SJSA1 (cell line): Measurements from ENCODE around the gene REXO1. TPM values are rescaled to one million over a fixed set of nuclear protein-coding genes. Genes with fewer than 3 reads are reported as not detected.

Experiments
- DNase-seq, 2 experiments: peaks; one replicate each; pipeline ENCODE4 v3.0.0-alpha.2; 2015 to 2020; ENCODE audit warnings: low spot score in 2 of 2, low read depth in 1 of 2
- H3K27ac ChIP-seq: fragments of 250-450 bp; sonication (Bioruptor Pico); 2 replicates; pipeline ENCODE4 v1.5.1; 2020; ENCODE audit warnings: mild to moderate bottlenecking, moderate library complexity
- H3K27me3 ChIP-seq: fragments of 250-450 bp; sonication (Bioruptor Pico); replicated peaks from 2 replicates; pipeline ENCODE4 v1.5.1; 2020; ENCODE audit warnings: mild to moderate bottlenecking, moderate library complexity
- H3K36me3 ChIP-seq: fragments of 250-450 bp; sonication (Bioruptor Pico); 2 replicates; pipeline ENCODE4 v1.5.1; 2020; ENCODE audit warnings: mild to moderate bottlenecking
- H3K4me1 ChIP-seq: fragments of 250-450 bp; sonication (Bioruptor Pico); replicated peaks from 2 replicates; pipeline ENCODE4 v1.6.1; 2021; ENCODE audit warnings: mild to moderate bottlenecking
- H3K4me3 ChIP-seq: fragments of 250-450 bp; sonication (Bioruptor Pico); 2 replicates; pipeline ENCODE4 v1.5.1; 2020; ENCODE audit warnings: mild to moderate bottlenecking
- H3K9me3 ChIP-seq: fragments of 250-450 bp; sonication (Bioruptor Pico); replicated peaks from 2 replicates; pipeline ENCODE4 v1.5.1; 2020; ENCODE audit warnings: mild to moderate bottlenecking
- total RNA-seq: library from RNA; depleted of rRNA; stranded (reverse); fragments of >200 nt; shearing (Covaris generic); gene quantifications from 2 replicates; pipeline ENCODE4 v1.2.3, GENCODE V29; 2014

REXO1 gene
- total RNA-seq, 1 experiment from 2014 or later = 14.1 TPM

DNA sequence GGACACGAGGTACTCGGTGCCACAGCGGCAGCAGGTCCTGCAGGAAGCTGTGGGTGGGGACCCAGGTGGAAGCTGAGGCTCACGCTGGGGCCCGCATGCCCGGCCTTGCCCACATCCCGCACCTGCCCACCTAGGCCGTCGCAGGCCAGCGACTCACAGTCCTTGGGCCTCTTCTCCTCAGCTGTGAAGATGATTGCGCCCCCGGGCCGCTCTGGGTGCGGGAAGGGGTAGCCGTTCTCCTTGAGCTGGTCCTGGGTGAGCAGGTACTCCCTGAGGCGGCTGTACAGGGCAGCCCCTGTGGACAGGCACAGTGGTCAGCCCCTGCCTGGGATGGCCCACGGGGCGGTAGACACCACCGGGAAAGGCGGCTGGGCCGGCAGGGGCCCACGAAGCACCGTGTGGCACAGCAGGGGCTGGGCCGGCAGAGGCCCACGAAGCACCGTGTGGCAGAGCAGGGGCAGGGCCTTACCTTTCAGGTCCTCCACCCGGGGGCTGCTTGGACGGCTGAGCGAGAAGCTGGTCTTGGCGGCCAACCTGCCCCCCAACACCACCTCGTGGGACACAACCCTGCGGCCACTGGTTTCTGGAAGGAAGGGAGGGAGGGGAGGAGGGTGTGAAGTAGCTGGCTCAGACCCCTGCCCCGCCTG is 29.6 kb downstream of the REXO1 start:
- no peak for DNase-seq
- peaks cover 78% of the 10 kb centered on the region for H3K36me3 ChIP-seq

DNA sequence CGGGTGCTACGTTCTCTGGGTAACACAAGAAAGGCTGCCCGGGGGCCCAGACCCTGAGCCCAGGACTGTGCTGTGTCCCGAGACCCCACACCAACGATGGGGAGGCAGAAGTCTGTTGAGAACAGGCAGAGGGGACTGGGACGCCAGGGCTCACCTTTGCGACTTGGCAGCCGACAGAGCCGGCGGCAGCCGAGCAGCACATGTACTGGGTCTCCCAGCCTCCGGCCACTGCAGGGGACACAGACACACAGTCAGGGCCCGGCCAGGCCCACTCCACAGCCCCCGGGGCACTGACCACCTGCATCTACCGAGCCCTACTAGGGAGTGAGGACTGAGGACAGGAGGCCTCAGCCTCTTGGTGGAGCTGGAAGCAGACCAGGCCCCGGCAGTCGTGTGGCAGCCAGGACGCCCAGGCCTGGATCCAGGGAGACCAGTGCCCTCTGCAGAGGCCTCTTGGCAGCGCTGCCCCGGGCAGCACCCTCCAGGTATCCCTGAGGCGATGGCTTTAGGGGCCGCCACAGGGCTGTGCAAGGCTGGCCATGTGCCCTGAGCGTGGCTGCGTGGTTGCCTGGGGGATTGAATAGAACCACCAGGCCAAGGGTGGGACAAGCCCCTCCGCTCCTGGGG is 30.6 kb downstream of the REXO1 start:
- DNase-seq = no peak
- no peak overlapping the region for H3K4me3 ChIP-seq
- H3K27ac ChIP-seq = no peak overlapping the region
- no peaks in the 10 kb centered on the region for H3K9me3 ChIP-seq
- H3K27me3 ChIP-seq = no peaks in the 10 kb centered on the region
- peaks cover 8% of the 10 kb centered on the region for H3K4me1 ChIP-seq
- H3K36me3 ChIP-seq = peaks cover 68% of the 10 kb centered on the region

More for the DNA sequence above, 29.6 kb downstream of the REXO1 start:
- no peak overlapping the region for H3K4me3 ChIP-seq
- no peaks in the 10 kb centered on the region for H3K9me3 ChIP-seq
- no peak overlapping the region for H3K27ac ChIP-seq
- H3K4me1 ChIP-seq = no peaks in the 10 kb centered on the region
- H3K27me3 ChIP-seq = no peaks in the 10 kb centered on the region

DNA sequence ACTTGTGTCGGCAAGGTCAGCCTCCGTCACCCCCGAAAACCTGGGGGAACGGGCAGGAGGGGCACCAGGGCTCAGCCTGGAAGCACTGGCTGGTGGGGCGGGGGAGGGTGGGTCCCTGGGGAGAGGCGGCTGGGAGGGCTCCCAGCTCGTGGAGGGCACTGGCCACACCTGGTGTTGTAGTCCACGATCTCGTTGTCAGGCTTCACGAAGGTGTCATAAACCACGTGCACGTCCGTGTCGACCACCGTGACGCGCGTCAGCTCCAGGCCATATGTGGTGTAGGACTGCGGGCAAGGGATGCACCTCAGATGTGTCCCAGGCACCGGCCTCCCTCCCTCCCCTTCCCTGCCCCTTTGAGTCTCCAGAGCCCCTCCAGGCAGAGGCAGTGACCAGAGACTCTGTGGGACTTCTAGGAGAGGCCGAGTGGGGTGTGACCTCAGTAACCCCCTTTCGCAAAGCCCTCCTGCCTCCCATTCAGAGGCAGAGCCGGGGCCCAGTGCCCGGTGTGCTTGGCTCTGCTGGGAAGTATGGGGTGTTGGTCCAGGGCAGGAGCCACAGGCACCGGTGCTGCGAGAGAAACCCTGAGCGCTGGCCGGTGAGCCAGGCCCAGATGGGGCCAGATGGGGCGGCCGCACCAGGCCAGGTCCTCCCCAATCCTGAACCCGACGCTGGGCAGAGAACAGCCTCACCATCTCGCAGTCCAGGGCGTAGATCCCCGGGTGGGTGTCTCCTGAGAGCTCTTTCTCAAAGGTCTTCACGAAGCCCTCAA is 31.6 kb downstream of the REXO1 start:
- H3K27me3 ChIP-seq = no peaks in the 10 kb centered on the region
- H3K4me1 ChIP-seq = peaks cover 11% of the 10 kb centered on the region
- DNase-seq = no peak
- H3K4me3 ChIP-seq = no peak overlapping the region
- H3K27ac ChIP-seq = no peak overlapping the region
- peaks cover 58% of the 10 kb centered on the region for H3K36me3 ChIP-seq
- H3K9me3 ChIP-seq = no peaks in the 10 kb centered on the region

DNA sequence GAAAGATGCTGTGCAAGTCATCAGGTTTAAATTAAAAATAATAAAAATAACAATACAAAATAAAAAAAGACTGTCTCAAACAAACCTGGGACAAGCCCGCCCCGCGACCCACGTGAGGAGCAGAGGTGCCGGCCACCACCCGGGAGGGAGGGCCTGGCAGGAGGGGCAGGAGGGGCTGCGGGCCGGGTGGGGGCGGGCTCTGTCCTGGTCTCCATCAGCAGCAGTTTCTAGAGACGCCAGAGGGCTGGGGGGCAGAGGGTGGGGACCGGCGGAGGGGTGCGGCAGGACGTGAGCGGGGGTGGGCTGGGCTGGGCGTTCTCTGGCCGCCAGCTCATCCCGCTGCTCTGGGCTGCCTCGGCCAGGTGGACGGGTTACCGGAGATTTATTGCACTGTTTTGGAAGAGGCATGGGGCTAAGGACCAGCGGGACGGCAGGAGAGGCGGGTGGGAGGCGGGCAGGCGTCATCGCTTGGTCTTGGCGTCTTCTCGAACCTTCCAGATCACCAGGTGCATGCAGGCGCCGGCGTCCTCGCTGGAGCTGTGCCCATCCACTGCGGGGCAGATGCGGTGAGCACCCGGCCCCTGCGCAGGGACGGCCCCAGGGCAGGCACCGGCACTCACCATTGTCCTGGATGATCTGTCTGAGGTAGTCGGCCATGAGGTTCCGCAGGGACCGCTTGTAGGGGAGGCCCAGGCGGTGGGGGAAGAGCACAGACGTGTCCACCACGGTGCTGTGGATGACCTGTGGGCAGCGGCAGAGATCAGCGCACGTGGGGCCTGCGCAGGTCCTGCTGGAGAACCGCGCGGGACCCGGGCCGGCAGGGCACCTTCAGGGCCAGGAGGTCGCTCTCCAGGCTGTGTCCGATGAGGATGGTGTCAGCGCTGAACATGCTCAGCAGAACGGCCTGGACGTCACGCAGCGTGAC is 32.4 kb downstream of the REXO1 start:
- H3K4me1 ChIP-seq = peaks cover 20% of the 10 kb centered on the region
- H3K27ac ChIP-seq = no peak overlapping the region
- no peaks in the 10 kb centered on the region for H3K27me3 ChIP-seq
- H3K4me3 ChIP-seq = no peak overlapping the region
- no peaks in the 10 kb centered on the region for H3K9me3 ChIP-seq
- no peak for DNase-seq
- peaks cover 56% of the 10 kb centered on the region for H3K36me3 ChIP-seq

DNA sequence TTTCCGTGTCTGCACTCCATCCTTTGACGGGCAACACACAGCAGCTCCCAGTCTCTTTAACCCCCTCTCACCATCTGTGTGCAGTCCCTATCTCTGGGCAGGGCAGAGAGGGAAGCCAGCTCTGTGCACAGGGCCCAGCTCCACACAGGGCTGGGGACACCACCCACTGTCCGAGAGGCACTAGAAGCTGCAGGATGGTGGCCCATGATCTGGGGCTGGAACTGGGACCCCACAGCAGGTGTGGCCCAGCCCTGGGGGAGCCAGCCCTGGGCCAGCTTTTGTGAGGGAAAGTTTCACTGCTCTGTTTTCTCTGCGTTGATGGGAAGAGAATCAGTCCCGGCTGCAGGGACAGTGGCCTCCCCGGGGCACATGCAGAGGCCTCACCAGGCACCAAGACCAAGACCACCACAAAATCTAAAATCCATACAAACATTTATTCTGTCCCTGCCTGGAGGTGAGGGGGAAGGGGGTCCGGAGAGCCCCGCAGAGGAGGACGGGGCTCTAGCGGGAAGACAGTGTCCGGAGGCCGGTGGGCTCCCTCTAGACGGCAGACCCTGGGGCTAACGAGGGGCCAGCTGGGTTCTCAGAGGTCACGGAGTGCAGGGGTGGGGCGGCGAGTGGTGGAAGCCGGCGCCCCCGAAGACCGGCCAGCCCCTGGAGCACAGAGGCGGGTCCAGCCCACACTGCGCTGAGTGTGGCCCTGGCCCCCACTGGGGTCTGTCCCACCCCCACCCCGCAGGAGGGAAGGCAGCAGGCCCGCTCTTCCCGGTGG is 33.3 kb downstream of the REXO1 start:
- no peak overlapping the region for H3K27ac ChIP-seq
- H3K36me3 ChIP-seq = peaks cover 49% of the 10 kb centered on the region
- H3K4me1 ChIP-seq = peaks cover 21% of the 10 kb centered on the region
- H3K4me3 ChIP-seq = no peak overlapping the region
- no peak for DNase-seq
- no peaks in the 10 kb centered on the region for H3K27me3 ChIP-seq
- no peaks in the 10 kb centered on the region for H3K9me3 ChIP-seq

DNA sequence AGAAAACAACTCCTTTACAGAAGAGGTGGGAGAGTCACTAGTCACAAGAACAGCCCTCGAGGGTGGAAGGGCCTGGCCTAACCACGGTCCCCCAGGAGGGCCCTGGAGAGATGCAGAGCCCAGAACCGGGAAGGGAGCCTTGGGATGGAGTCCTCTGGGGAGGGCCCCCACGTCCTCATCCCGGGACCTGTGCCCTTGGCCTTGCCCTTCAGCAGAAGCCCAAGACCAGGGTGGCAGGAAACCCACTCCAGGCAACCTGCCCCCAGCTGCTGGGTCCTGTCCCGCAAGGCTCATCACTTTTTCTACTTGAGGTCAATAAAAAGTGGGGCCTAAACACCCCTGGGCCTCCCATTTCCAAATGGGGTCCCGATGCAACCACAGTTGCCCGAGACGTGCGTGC is 33.9 kb downstream of the REXO1 start:
- Histone ChIP-seq H3K9me3 (no peaks in the 10 kb centered on the region), H3K36me3 (peaks cover 42% of the 10 kb centered on the region), H3K27ac (no peak overlapping the region), H3K4me1 (peaks cover 21% of the 10 kb centered on the region), H3K27me3 (no peaks in the 10 kb centered on the region), H3K4me3 (no peak overlapping the region)
- DNase-seq = no peak

DNA sequence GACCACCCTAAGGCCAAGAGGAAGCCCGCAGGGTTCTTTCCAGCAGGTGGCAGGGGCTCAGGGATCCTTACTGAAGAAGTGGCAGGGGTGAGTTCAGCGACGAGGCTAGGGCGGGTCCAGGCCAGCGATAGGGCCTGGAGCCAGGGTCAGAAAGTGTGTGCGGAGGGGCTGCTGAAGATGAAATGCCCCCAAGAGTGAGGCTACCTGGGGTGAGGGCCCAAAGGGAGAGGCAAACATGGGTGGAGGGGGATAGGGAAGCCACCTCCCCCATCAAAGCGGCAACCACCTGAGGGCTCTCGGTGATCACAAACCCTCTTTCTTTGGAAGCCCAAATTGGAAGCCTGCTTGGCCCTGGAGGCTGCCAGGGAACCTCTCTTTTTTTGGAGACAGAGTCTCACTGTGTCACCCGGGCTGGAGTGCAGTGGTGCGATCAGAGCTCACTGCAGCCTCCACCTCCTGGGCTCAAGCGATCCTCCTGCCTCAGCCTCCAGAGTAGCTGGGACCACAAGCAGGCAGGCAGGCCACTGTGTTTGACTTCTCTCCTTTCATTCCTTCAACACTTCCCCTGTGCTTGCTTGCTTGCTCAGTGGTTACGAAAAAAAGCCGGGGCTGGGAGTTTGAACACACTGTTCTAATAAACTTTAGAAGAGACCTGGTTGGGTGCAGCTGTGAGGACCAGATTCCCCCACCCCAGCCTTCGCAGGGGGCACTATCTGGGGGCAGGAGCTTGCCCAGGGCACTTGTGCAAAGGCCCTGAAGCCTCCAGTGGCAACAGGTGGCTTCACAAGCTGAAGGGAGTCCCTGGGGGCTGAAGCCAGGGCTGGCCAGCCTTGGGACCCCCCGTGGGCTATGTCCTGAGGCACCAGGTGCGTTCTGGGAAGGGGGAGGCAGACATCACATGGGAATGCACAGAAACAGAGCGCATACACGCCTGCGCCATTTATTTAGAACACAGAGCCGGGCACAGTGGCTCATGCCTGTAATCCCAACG is 34.8 kb downstream of the REXO1 start:
- peaks cover 35% of the 10 kb centered on the region for H3K36me3 ChIP-seq
- no peaks in the 10 kb centered on the region for H3K27me3 ChIP-seq
- H3K9me3 ChIP-seq = no peaks in the 10 kb centered on the region
- peak overlapping the region; percentile 58 for H3K4me3 ChIP-seq
- no peak overlapping the region for H3K27ac ChIP-seq
- H3K4me1 ChIP-seq = peaks cover 21% of the 10 kb centered on the region
- DNase-seq = no peak

DNA sequence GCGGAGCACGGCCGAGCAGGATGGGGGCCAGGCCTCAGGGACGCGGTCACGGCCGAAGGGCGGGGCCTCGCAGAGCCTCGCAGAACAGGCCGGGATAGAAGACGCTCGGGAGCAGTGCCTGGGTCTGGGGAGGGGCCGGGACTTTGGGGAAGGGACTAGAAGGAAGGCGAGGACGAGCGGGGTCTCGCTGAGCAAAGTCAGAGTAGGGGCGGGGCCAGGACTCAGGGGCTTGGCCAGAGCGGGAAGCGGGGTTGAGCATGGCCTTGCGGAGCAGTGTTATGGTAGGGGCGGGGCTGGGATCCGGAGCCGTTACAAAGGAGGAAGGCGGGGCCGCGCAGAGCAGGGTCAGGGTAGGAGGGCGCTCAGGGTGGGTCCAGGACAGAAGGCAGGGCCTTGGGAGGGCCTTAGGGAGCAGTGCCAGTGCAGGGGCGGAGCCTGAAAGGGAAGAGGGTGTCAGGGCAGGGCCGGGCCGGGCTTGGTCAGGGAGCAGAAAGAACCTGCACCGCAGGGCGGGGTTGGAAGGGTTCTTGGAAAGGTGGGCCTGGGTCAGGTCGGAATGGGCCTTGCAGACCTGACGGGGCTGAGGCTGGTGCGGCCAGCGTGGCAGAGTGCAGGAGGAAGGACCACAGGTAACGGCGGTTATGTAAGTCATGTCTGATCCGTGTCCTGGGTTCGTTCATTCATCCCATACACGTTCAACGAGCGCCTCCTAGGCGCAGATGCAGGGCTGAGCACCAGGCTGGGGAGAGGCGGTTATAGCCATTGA is 35.7 kb downstream of the REXO1 start:
- peaks cover 21% of the 10 kb centered on the region for H3K4me1 ChIP-seq
- H3K9me3 ChIP-seq = no peaks in the 10 kb centered on the region
- H3K27ac ChIP-seq = peak overlapping the region; percentile 49
- H3K27me3 ChIP-seq = no peaks in the 10 kb centered on the region
- H3K36me3 ChIP-seq = peaks cover 29% of the 10 kb centered on the region
- peak; percentile 96 to 99 for DNase-seq
- peak overlapping the region; percentile 58 for H3K4me3 ChIP-seq

DNA sequence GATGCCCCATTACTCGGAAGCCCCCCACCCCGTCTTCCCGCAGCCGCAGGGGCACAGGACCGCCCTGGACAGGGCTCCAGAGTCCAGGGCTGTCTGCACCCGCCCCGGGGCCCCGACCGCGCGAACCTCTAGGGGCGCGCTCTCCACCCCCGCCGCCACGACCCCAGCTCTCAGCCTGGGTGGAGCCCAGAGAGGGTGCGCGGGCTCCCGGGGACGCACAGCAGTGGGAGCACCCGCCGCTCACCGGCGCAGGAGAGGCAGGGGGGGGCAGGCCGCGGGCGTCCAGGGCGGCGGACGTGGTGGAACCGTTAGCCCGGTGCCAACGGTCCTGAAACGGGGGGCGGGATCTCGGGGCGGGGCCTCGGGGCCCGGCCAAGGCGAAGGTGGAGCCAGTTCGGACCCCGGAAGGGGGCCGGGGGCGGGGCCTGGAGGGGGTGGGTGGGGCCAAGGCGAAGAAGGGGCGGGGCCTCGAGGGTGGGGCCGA is 36.3 kb downstream of the REXO1 start, which contains the start of gene ATP8B3:
Gene ATP8B3, minus strand, starts transcription at position 335 of the 484 bp plus-strand sequence. CDS start 540 bp downstream, outside the sequence.
- peak within 1 kb of the TSS; percentile 58 for H3K4me3 ChIP-seq
- H3K27me3 ChIP-seq = no peaks in the 10 kb centered on the region
- no peaks in the 10 kb centered on the region for H3K9me3 ChIP-seq
- peaks cover 22% of the 10 kb centered on the region for H3K36me3 ChIP-seq
- H3K27ac ChIP-seq = peak within 1 kb of the TSS; percentile 77
- DNase-seq = peak in 1 of 2 experiments; percentile 62
- peaks cover 21% of the 10 kb centered on the region for H3K4me1 ChIP-seq

DNA sequence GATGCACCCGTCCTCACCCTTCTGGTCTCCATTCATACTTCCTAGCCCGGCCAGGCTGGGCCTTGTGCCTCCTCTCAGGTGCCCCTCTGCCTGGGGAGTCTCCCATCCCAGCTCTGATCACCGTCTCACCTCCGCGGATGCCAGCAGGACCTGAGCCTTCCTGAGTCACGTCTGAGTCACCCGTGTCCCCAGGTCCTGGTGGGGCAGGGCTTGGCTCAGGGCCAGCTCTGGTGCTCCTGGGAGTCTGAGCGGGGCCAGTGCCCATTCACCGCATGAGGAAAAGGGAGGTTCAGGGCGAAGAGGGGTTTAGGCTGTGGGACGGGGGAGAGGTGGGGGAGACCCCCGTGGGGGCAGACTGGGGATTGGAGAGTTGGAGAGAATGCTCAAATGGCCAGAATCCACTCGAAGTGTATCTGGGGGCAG is 36.8 kb downstream of the REXO1 start:
- Histone ChIP-seq H3K27me3 (no peaks in the 10 kb centered on the region), H3K9me3 (no peaks in the 10 kb centered on the region), H3K36me3 (peaks cover 18% of the 10 kb centered on the region), H3K27ac (peak overlapping the region; percentile 77), H3K4me1 (peaks cover 21% of the 10 kb centered on the region), H3K4me3 (peak overlapping the region; percentile 58)
- DNase-seq = peak; percentile 62 to 88

DNA sequence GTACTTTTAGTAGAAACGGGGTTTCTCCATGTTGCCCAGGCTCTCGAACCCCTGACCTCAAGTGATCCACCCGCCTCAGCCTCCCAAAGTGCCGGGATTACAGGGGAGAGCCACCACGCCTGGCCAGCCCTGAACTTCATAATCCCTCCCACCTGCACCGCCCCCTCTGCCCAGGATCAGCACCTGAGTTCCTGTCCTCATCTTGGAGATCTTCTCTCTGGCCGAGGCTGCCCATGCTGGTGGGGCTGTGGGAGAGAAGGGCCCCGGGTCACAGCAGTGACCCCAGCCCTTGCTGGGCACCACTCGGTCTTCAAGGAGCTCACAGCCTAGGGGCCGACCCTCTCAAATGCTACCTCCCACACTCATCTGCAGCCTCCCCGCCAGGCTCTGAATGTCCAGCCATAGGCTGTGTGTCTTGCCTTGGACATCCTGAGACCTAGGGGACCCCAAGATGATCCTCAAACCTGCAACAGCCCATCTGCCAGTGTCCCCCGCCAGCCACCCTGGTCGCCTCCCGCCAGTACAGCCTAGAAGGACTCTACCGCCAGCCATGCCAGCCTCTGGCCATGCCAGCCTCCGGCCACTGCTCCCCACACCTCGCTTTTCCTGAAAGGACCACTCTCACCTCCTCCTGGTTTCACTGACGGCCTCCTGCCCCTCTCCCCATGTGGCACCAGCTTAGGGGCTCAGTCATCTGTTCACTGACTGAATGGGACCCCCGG is 37.7 kb downstream of the REXO1 start:
- peaks cover 13% of the 10 kb centered on the region for H3K36me3 ChIP-seq
- H3K27ac ChIP-seq = no peak overlapping the region
- H3K4me3 ChIP-seq = peak overlapping the region; percentile 58; the same call in 1 of the 2 replicates
- no peak for DNase-seq
- no peaks in the 10 kb centered on the region for H3K27me3 ChIP-seq
- H3K9me3 ChIP-seq = no peaks in the 10 kb centered on the region
- H3K4me1 ChIP-seq = peaks cover 21% of the 10 kb centered on the region
